PFSK-1 (cell line): ENCODE measurements around the gene COL23A1.

ENCODE experiments used
- FOXP2 ChIP-seq: optimal IDR thresholded peaks from 2 replicates; pipeline ENCODE3; 2011; ENCODE audit warnings: borderline replicate concordance, control low read depth, inconsistent platforms; ENCODE audit not compliant: insufficient read depth; ENCODE audit errors: extremely low read length, extremely low read depth
- POLR2AphosphoS5 ChIP-seq: IDR thresholded peaks from 2 replicates; pipeline ENCODE4 v1.6.1; 2012; ENCODE audit warnings: low read depth, mild to moderate bottlenecking, control low read depth, low read length, moderate library complexity
- SIN3A ChIP-seq: IDR thresholded peaks from 2 replicates; pipeline ENCODE4 v1.6.1; 2012; ENCODE audit warnings: mild to moderate bottlenecking, low read length, moderate library complexity, borderline replicate concordance; ENCODE audit not compliant: insufficient read depth
- TAF1 ChIP-seq: IDR thresholded peaks from 2 replicates; pipeline ENCODE4 v1.6.1; 2012; ENCODE audit warnings: low read length, control low read depth, borderline replicate concordance; ENCODE audit not compliant: insufficient read depth
- TF ChIP-seq, protein P1 (sequence below), 2 experiments: IDR thresholded peaks; 2 replicates each; pipeline versions ENCODE4 v1.6.1 to v1.8.0; 2011 to 2012; ENCODE audit warnings: low read depth in 2 of 2, low read length in 2 of 2, control low read depth in 1 of 2, inconsistent platforms in 1 of 2, mild to moderate bottlenecking in 1 of 2, moderate library complexity in 1 of 2; ENCODE audit not compliant: insufficient read depth in 1 of 2

COL23A1 gene

DNA sequence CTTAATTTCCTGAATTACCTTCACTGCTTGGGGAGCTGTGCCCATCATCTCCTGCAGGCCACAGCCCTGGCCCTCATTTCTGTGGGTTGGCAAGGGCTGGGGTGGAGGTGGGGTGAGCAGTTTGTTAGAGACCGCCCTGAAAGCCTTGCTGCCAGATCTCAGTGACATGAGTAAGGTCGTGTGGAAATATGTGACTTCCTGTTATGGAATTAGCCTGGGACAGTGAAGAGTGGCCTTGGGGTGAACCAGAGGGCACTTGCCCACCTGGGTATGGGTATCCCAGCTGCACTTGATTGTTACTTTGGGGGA is 388.3 kb downstream of the COL23A1 start:
- no peak for TF ChIP-seq POLR2AphosphoS5
- TF ChIP-seq, protein P1, sequence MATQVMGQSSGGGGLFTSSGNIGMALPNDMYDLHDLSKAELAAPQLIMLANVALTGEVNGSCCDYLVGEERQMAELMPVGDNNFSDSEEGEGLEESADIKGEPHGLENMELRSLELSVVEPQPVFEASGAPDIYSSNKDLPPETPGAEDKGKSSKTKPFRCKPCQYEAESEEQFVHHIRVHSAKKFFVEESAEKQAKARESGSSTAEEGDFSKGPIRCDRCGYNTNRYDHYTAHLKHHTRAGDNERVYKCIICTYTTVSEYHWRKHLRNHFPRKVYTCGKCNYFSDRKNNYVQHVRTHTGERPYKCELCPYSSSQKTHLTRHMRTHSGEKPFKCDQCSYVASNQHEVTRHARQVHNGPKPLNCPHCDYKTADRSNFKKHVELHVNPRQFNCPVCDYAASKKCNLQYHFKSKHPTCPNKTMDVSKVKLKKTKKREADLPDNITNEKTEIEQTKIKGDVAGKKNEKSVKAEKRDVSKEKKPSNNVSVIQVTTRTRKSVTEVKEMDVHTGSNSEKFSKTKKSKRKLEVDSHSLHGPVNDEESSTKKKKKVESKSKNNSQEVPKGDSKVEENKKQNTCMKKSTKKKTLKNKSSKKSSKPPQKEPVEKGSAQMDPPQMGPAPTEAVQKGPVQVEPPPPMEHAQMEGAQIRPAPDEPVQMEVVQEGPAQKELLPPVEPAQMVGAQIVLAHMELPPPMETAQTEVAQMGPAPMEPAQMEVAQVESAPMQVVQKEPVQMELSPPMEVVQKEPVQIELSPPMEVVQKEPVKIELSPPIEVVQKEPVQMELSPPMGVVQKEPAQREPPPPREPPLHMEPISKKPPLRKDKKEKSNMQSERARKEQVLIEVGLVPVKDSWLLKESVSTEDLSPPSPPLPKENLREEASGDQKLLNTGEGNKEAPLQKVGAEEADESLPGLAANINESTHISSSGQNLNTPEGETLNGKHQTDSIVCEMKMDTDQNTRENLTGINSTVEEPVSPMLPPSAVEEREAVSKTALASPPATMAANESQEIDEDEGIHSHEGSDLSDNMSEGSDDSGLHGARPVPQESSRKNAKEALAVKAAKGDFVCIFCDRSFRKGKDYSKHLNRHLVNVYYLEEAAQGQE (IDR thresholded peaks at IDR 0.05; ENCODE audit: insufficient read depth in 1 of 2, low read depth in 2 of 2, low read length in 2 of 2): no peak
- TF ChIP-seq TAF1: no peak
- no peak for TF ChIP-seq FOXP2
- TF ChIP-seq SIN3A: no peak

DNA sequence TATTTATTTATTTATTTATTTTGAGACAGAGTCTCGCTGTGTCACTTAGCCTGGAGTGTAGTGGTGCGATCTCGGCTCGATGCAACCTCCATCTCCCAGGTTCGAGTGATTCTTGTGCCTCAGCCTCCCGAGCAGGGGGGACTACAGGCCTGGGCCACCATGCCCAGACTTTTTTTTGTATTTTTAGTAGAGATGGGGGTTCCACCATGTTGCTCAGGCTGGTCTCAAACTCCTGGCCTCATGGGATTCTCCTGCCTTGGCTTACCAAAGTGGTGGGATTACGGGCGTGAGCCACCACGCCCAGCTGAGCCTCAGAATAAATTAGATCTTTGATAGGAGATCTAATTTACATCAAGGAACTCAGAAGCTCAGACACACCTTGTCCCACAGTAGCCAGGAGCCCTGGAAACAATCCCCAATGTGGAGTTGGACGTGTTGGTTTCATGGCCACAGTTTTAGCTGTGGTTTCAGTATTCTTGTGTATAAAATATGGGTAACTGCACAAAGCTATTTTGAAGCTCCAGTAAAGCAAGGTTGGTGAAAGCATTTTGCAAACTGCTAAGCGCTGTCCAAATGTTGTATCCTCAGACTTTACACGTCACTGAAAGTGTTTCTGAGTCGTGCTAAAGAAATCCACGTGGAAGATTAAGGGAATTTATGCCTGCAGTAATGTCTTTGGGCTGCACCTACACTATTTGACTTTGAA is 388.8 kb downstream of the COL23A1 start:
- TF ChIP-seq SIN3A (no peak), POLR2AphosphoS5 (no peak), TAF1 (no peak), FOXP2 (no peak)
- TF ChIP-seq, protein P1 (IDR thresholded peaks at IDR 0.05; ENCODE audit: insufficient read depth in 1 of 2, low read depth in 2 of 2, low read length in 2 of 2): no peak

DNA sequence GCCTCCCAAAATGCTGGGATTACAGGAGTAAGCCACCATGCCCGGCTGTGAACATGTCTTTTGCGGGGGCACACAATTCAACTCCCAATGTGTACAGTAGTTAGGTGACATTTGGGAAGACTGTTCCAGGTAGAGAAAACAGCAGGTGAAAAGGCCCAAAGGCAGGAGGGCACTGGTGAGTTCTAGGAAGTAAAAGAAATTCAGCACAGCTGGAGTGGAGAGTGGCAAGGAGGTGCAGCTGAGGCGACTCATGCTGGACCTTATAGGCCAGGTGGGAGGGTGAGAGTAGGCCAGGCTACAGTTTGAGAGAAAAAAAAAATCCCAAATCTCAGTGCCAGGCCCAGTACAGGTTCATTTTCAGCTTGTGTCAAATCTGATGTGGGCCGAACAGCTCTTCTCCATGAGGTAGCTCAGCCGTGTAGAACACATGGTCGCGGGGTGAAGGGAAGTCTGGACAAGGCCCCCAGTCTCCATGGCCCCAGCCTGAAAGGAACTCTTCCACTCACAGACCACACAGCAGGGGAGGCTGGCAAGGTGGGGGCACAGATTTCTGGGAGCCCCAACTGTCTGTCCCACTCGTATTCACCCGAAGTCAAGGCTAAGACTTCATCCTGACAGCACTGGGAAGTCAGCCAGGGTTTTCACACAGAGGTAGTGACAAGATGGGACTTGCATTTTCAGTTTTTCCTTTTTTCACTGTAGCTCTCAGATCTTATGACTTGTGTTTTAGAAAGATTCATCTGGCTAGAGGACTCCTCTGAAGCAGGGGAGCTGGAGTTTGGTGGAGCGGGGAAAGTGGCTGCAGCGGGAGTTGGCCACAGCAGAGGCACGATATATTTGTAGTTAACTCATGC is 390.4 kb downstream of the COL23A1 start:
- TF ChIP-seq, protein P1 (IDR thresholded peaks at IDR 0.05; ENCODE audit: insufficient read depth in 1 of 2, low read depth in 2 of 2, low read length in 2 of 2): no peak
- TF ChIP-seq TAF1: no peak
- no peak for TF ChIP-seq SIN3A
- TF ChIP-seq POLR2AphosphoS5: no peak
- no peak for TF ChIP-seq FOXP2

DNA sequence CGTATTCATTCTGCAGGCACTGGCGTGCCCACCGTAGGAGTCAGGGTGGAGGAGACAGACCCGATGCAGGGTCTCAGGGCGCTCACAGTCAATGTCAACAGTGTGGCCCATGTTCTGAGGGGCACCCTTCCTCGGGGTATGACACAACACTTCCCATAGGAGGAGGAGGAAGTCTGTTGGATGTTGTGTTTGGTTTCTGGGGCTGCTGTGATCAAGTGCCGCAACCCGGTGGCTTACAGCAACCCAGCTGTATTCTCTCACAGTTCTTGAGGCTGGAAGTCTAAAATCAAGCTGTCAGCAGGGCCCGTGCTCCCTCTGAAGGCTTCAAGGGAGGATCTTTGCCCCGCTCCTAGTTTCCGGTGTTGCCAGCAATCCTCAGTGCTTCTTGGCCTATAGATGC is 391.5 kb downstream of the COL23A1 start:
- no peak for TF ChIP-seq POLR2AphosphoS5
- TF ChIP-seq FOXP2: no peak
- TF ChIP-seq TAF1: no peak
- TF ChIP-seq, protein P1 (IDR thresholded peaks at IDR 0.05; ENCODE audit: insufficient read depth in 1 of 2, low read depth in 2 of 2, low read length in 2 of 2): no peak

DNA sequence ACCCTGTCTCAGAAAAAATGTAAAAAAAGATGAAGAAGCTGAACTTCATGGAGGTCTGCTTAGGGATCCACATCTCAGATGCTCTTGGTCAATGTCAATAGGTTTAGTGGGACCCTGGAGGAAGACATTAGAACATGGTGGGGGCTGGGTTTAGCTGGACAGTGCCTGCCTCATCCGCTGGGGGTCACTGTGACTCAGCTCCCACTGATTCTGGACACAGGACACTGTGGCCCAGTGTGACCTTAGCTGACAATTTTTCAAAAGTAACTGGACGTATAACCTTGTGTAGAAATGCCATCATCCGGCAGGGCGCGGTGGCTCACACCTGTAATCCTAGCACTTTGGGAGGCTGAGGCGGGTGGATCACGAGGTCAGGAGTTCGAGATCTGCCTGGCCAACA is 393.2 kb downstream of the COL23A1 start:
- TF ChIP-seq SIN3A: no peak
- TF ChIP-seq TAF1: no peak
- no peak for TF ChIP-seq POLR2AphosphoS5
- TF ChIP-seq, protein P1 (IDR thresholded peaks at IDR 0.05; ENCODE audit: insufficient read depth in 1 of 2, low read depth in 2 of 2, low read length in 2 of 2): no peak
- no peak for TF ChIP-seq FOXP2
